ENCODE results near the gene PNLIPRP2. TPM values are rescaled to one million over a fixed set of nuclear protein-coding genes. Genes with fewer than 3 reads are reported as not detected.
A peak's percentile ranks its signal among the peaks of the same experiment; 100 is the strongest.

Gene PNLIPRP2
- polyA plus RNA-seq, 1 donor (not counting 4 experiments of a cell fraction or from before 2014, with no cell fraction given), result not detected

DNA sequence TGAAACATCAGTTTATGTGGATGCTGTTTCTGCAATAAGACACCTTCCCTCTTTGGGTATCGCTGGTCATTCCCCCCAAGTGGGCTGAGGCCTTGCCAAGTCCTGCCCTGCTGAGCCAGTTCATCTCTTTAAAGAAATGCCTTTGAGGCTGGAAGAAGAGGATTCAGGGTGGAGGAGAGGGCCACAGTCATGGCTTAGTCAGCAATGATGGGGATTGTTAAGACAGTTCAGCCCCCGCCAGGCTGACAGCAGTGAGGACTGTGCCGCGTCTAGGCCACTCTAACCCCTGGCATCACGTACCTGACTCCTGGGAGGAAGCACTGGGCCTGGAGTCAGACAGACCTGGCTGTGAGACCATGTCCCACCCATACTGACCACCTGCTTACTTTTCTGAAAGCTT is 48.3 kb downstream of the PNLIPRP2 start:
- no peaks in the 10 kb centered on the region for H4K20me1 ChIP-seq (ENCODE audit: control insufficient read depth, extremely low read depth, insufficient read depth, low read length)
- no peaks in the 10 kb centered on the region for H3K27me3 ChIP-seq (ENCODE audit: control insufficient read depth, extremely low read depth, insufficient read depth, low read length)
- no peak overlapping the region for H3K9ac ChIP-seq (ENCODE audit: control insufficient read depth, extremely low read depth, insufficient read depth, low read length)
- H3K9me1 ChIP-seq (ENCODE audit: control insufficient read depth, extremely low read depth, insufficient read depth, low read length), result no peaks in the 10 kb centered on the region
- H3K4me2 ChIP-seq (ENCODE audit: control insufficient read depth, extremely low read depth, insufficient read depth, low read depth, low read length), result no peak overlapping the region
- H2AFZ ChIP-seq (ENCODE audit: control insufficient read depth, low read length), result no peak overlapping the region
- dilution Hi-C loops (cut with MboI; ENCODE audit: extremely low pct_ligation_motif_present, low sequenced_read_pairs), result no loop called here
- no peak overlapping the region for H3K27ac ChIP-seq (ENCODE audit: control insufficient read depth, insufficient read depth, low read length)
- no peaks in the 10 kb centered on the region for H3K36me3 ChIP-seq (ENCODE audit: control insufficient read depth in 2 of 2, extremely low read depth in 1 of 2, insufficient read depth in 2 of 2, low read length in 2 of 2)
- DNase-seq (ENCODE audit: low read depth, low spot score) (no peak), FAIRE-seq (no peak)
- no peaks in the 10 kb centered on the region for H3K79me2 ChIP-seq (ENCODE audit: control insufficient read depth, insufficient read depth, low read length)
- peaks cover 2% of the 10 kb centered on the region for H3K4me1 ChIP-seq (ENCODE audit: control insufficient read depth, extremely low read depth, insufficient read depth, low read length)
- no peak for TF ChIP-seq EZH2 (IDR thresholded peaks at IDR 0.05; ENCODE audit: low read length)
- TF ChIP-seq, protein P1, sequence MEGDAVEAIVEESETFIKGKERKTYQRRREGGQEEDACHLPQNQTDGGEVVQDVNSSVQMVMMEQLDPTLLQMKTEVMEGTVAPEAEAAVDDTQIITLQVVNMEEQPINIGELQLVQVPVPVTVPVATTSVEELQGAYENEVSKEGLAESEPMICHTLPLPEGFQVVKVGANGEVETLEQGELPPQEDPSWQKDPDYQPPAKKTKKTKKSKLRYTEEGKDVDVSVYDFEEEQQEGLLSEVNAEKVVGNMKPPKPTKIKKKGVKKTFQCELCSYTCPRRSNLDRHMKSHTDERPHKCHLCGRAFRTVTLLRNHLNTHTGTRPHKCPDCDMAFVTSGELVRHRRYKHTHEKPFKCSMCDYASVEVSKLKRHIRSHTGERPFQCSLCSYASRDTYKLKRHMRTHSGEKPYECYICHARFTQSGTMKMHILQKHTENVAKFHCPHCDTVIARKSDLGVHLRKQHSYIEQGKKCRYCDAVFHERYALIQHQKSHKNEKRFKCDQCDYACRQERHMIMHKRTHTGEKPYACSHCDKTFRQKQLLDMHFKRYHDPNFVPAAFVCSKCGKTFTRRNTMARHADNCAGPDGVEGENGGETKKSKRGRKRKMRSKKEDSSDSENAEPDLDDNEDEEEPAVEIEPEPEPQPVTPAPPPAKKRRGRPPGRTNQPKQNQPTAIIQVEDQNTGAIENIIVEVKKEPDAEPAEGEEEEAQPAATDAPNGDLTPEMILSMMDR (optimal IDR thresholded peaks at IDR 0.05 in 1 of 3, IDR thresholded peaks at IDR 0.05 in 1 of 3, conservative IDR thresholded peaks at IDR 0.05 in 1 of 3; ENCODE audit: extremely low read depth in 1 of 3, insufficient read depth in 2 of 3, low read length in 3 of 3), result no peak
- H3K9me3 ChIP-seq (ENCODE audit: control insufficient read depth, low read depth, low read length), result no peaks in the 10 kb centered on the region
- H3K4me3 ChIP-seq (ENCODE audit: control insufficient read depth in 2 of 3, extremely low read depth in 1 of 3, insufficient read depth in 2 of 3, low read depth in 1 of 3, low read length in 3 of 3), result no peak overlapping the region

DNA sequence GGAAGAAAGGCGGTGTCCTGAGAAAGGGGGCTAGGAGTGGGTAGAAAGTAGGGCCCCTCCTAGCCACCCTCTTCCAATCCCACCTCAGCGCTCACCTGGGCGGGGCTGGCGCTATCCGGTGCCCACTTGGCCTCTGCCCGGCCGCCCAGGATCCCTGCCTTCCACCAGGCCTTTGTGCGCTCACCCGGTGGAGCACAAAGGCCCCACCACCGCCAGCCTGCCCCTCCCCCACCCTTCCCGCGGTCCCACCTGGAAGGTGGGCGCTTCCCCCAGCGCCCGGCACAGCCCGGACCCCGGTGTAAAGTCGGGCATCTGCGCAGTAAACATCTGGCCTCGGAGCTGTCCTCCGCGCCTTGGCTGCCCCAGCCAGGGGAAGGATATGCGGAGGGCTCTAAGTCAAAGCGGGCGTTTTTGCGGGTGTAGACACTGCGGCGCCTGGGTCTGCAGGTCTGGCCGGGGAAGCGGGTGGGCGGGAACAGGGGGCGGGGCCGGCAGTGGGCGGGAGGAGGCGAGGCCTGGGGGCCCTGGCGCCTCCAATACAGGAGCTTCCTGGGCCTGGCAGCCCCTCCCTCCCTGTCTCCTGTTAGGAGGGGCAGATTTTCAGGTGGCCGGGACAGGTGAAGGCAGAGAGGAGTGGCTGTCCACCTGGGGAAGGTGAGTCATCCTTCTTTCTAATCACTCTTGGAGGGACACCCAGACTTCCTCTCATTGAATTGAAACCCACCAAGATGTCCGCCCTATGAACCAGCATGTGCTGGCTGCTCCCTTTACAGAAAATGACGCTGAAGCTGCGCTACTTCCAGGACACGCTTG is 49.3 kb downstream of the PNLIPRP2 start:
- Histone ChIP-seq H3K9ac (ENCODE audit: control insufficient read depth, extremely low read depth, insufficient read depth, low read length) (no peak overlapping the region), H3K9me1 (ENCODE audit: control insufficient read depth, extremely low read depth, insufficient read depth, low read length) (no peaks in the 10 kb centered on the region), H3K9me3 (ENCODE audit: control insufficient read depth, low read depth, low read length) (no peaks in the 10 kb centered on the region), H3K27me3 (ENCODE audit: control insufficient read depth, extremely low read depth, insufficient read depth, low read length) (no peaks in the 10 kb centered on the region), H3K4me3 (ENCODE audit: control insufficient read depth in 2 of 3, extremely low read depth in 1 of 3, insufficient read depth in 2 of 3, low read depth in 1 of 3, low read length in 3 of 3) (peak overlapping the region in 1 of 3 experiments; percentile 34), H3K4me1 (ENCODE audit: control insufficient read depth, extremely low read depth, insufficient read depth, low read length) (peaks cover 2% of the 10 kb centered on the region), H3K36me3 (ENCODE audit: control insufficient read depth in 2 of 2, extremely low read depth in 1 of 2, insufficient read depth in 2 of 2, low read length in 2 of 2) (no peaks in the 10 kb centered on the region), H4K20me1 (ENCODE audit: control insufficient read depth, extremely low read depth, insufficient read depth, low read length) (no peaks in the 10 kb centered on the region), H2AFZ (ENCODE audit: control insufficient read depth, low read length) (no peak overlapping the region), H3K27ac (ENCODE audit: control insufficient read depth, insufficient read depth, low read length) (no peak overlapping the region), H3K79me2 (ENCODE audit: control insufficient read depth, insufficient read depth, low read length) (no peaks in the 10 kb centered on the region), H3K4me2 (ENCODE audit: control insufficient read depth, extremely low read depth, insufficient read depth, low read depth, low read length) (no peak overlapping the region)
- DNase-seq (ENCODE audit: low read depth, low spot score), result no peak
- FAIRE-seq, result no peak
- dilution Hi-C loops (cut with MboI; ENCODE audit: extremely low pct_ligation_motif_present, low sequenced_read_pairs), result no loop called here
- TF ChIP-seq, protein P1 (optimal IDR thresholded peaks at IDR 0.05 in 1 of 3, IDR thresholded peaks at IDR 0.05 in 1 of 3, conservative IDR thresholded peaks at IDR 0.05 in 1 of 3; ENCODE audit: extremely low read depth in 1 of 3, insufficient read depth in 2 of 3, low read length in 3 of 3), result no peak
- TF ChIP-seq EZH2 (IDR thresholded peaks at IDR 0.05; ENCODE audit: low read length), result no peak
